ENCODE data around the gene GNRHR.

The GNRHR gene

DNA sequence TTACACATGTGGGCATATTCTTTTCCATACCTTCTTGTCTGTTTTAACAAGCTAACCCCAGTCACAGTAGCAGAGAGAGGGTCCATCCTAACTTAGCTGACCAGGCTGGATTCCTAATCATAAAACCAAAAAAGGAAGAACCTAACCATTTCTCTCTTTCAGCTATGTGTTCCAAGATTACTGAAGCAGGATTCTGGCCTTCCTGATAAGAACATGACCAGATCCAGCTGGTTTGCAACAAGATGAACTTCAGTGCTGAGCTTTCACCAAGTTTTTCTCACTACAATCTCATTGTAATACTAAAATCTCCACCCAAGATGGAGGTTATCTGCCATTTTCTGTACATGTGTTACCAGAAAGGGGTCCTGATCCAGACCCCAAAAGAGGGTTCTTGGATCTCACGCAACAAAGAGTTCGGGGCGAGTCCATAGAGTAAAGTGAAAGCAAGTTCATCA lies 32.8 kb downstream of the GNRHR start:
- Histone ChIP-seq H4K20me1 (ENCODE audit: insufficient read depth, low read length) (no peaks in the 10 kb centered on the region), H3K79me2 (ENCODE audit: low read length) (no peaks in the 10 kb centered on the region), H3F3A (ENCODE audit: insufficient read depth, low read length) (no peaks in the 10 kb centered on the region), H3K27me3 (replicated peaks; ENCODE audit: insufficient read depth, low read length) (no peaks in the 10 kb centered on the region), H3K4me2 (ENCODE audit: low read depth, low read length) (no peak overlapping the region), H3K9ac (ENCODE audit: low read length) (no peak overlapping the region), H3K36me3 (replicated peaks; ENCODE audit: insufficient read depth, low read length) (no peaks in the 10 kb centered on the region), H3K4me1 (ENCODE audit: low read length) (no peaks in the 10 kb centered on the region), H3K4me3 (ENCODE audit: low read length) (no peak overlapping the region), H2AFZ (ENCODE audit: low read length) (no peak overlapping the region), H3K27ac (ENCODE audit: low read length) (no peak overlapping the region), H3K9me3 (replicated peaks; ENCODE audit: insufficient read depth, low read length) (no peaks in the 10 kb centered on the region), H3K9me2 (replicated peaks; ENCODE audit: insufficient read depth, low read length) (no peaks in the 10 kb centered on the region)
- no peak for TF ChIP-seq EZH2 (optimal IDR thresholded peaks at IDR 0.05; ENCODE audit: low read depth, low read length)
- TF ChIP-seq, protein P1, sequence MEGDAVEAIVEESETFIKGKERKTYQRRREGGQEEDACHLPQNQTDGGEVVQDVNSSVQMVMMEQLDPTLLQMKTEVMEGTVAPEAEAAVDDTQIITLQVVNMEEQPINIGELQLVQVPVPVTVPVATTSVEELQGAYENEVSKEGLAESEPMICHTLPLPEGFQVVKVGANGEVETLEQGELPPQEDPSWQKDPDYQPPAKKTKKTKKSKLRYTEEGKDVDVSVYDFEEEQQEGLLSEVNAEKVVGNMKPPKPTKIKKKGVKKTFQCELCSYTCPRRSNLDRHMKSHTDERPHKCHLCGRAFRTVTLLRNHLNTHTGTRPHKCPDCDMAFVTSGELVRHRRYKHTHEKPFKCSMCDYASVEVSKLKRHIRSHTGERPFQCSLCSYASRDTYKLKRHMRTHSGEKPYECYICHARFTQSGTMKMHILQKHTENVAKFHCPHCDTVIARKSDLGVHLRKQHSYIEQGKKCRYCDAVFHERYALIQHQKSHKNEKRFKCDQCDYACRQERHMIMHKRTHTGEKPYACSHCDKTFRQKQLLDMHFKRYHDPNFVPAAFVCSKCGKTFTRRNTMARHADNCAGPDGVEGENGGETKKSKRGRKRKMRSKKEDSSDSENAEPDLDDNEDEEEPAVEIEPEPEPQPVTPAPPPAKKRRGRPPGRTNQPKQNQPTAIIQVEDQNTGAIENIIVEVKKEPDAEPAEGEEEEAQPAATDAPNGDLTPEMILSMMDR (IDR thresholded peaks at IDR 0.05; ENCODE audit: low read length), result no peak
- no peak for TF ChIP-seq EZH2phosphoT487 (IDR thresholded peaks at IDR 0.05; ENCODE audit: low read length)
- no peak for DNase-seq

- no peak for TF ChIP-seq EZH2phosphoT487 (IDR thresholded peaks at IDR 0.05; ENCODE audit: low read length)
- TF ChIP-seq EZH2 (optimal IDR thresholded peaks at IDR 0.05; ENCODE audit: low read depth, low read length), result no peak
- TF ChIP-seq, protein P1 (IDR thresholded peaks at IDR 0.05; ENCODE audit: low read length), result no peak
- no peaks in the 10 kb centered on the region for H3K9me2 ChIP-seq (replicated peaks; ENCODE audit: insufficient read depth, low read length)
- H4K20me1 ChIP-seq (ENCODE audit: insufficient read depth, low read length), result no peaks in the 10 kb centered on the region
- no peaks in the 10 kb centered on the region for H3K4me1 ChIP-seq (ENCODE audit: low read length)
- no peaks in the 10 kb centered on the region for H3K9me3 ChIP-seq (replicated peaks; ENCODE audit: insufficient read depth, low read length)
- no peak overlapping the region for H3K27ac ChIP-seq (ENCODE audit: low read length)
- no peaks in the 10 kb centered on the region for H3K79me2 ChIP-seq (ENCODE audit: low read length)
- no peak overlapping the region for H3K4me3 ChIP-seq (ENCODE audit: low read length)
- no peaks in the 10 kb centered on the region for H3F3A ChIP-seq (ENCODE audit: insufficient read depth, low read length)
- H2AFZ ChIP-seq (ENCODE audit: low read length), result no peak overlapping the region
- DNase-seq, result no peak
- no peaks in the 10 kb centered on the region for H3K36me3 ChIP-seq (replicated peaks; ENCODE audit: insufficient read depth, low read length)
- H3K4me2 ChIP-seq (ENCODE audit: low read depth, low read length), result no peak overlapping the region
- no peak overlapping the region for H3K9ac ChIP-seq (ENCODE audit: low read length)
- no peaks in the 10 kb centered on the region for H3K27me3 ChIP-seq (replicated peaks; ENCODE audit: insufficient read depth, low read length)
Observed at GRCh38 chr4:67719953-67720617, 34.1 kb downstream of the GNRHR start.

DNA sequence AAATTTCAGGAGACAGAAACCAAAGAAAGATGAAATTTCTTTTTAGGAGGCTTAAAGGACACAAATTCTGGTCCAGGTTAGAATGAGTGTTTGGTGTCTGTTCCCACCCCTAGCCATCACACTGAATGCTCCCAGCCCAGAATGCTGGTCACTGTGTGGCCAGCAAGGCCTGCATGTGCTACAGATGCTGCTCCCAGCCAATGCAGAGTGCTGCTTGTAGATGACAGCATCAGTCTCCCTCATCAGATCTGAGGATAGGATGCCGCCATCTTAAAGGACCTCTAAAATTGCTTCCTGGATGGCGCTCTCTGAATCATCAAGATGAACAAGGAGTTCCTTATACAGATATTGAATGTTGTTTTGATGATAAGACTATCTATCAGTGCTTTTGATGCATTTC lies 35.3 kb downstream of the GNRHR start:
- no peak overlapping the region for H3K4me3 ChIP-seq (ENCODE audit: low read length)
- H3K4me1 ChIP-seq (ENCODE audit: low read length), result no peaks in the 10 kb centered on the region; the same call in 1 of the 2 replicates
- H3F3A ChIP-seq (ENCODE audit: insufficient read depth, low read length), result no peaks in the 10 kb centered on the region
- TF ChIP-seq, protein P1 (IDR thresholded peaks at IDR 0.05; ENCODE audit: low read length), result no peak
- TF ChIP-seq EZH2phosphoT487 (IDR thresholded peaks at IDR 0.05; ENCODE audit: low read length) (no peak), EZH2 (optimal IDR thresholded peaks at IDR 0.05; ENCODE audit: low read depth, low read length) (no peak)
- H3K79me2 ChIP-seq (ENCODE audit: low read length), result no peaks in the 10 kb centered on the region
- H3K9me3 ChIP-seq (replicated peaks; ENCODE audit: insufficient read depth, low read length), result no peaks in the 10 kb centered on the region
- no peak for DNase-seq
- no peaks in the 10 kb centered on the region for H4K20me1 ChIP-seq (ENCODE audit: insufficient read depth, low read length)
- no peak overlapping the region for H2AFZ ChIP-seq (ENCODE audit: low read length)
- H3K9me2 ChIP-seq (replicated peaks; ENCODE audit: insufficient read depth, low read length), result no peaks in the 10 kb centered on the region
- H3K27ac ChIP-seq (ENCODE audit: low read length), result no peak overlapping the region
- no peaks in the 10 kb centered on the region; the same call in 1 of the 2 replicates for H3K36me3 ChIP-seq (replicated peaks; ENCODE audit: insufficient read depth, low read length)
- H3K9ac ChIP-seq (ENCODE audit: low read length), result no peak overlapping the region
- H3K4me2 ChIP-seq (ENCODE audit: low read depth, low read length), result no peak overlapping the region
- no peaks in the 10 kb centered on the region for H3K27me3 ChIP-seq (replicated peaks; ENCODE audit: insufficient read depth, low read length)
